Measurements from ENCODE around the gene CD46.

The CD46 gene

GRCh38 chr1:207808322-207808705, 56.5 kb downstream of the CD46 start:
- no peak for TF ChIP-seq TAF1 (IDR thresholded peaks at IDR 0.05; ENCODE audit: borderline replicate concordance, insufficient read depth, low read length)
- TF ChIP-seq SIN3A (IDR thresholded peaks at IDR 0.05; ENCODE audit: borderline replicate concordance, insufficient read depth, low read length): no peak
- no peak for TF ChIP-seq REST (IDR thresholded peaks at IDR 0.05; ENCODE audit: insufficient read depth in 1 of 2, low read depth in 2 of 2, low read length in 2 of 2)
- no peak for TF ChIP-seq FOXP2 (optimal IDR thresholded peaks at IDR 0.05; ENCODE audit: borderline replicate concordance, extremely low read depth, extremely low read length, insufficient read depth)
- TF ChIP-seq POLR2AphosphoS5 (IDR thresholded peaks at IDR 0.05; ENCODE audit: low read depth, low read length): no peak

- TF ChIP-seq SIN3A (IDR thresholded peaks at IDR 0.05; ENCODE audit: borderline replicate concordance, insufficient read depth, low read length): no peak
Measured at GRCh38 chr1:207808911-207809555, 57.2 kb downstream of the CD46 start.

GRCh38 chr1:207810173-207810572, 58.3 kb downstream of the CD46 start:
- TF ChIP-seq REST (IDR thresholded peaks at IDR 0.05; ENCODE audit: insufficient read depth in 1 of 2, low read depth in 2 of 2, low read length in 2 of 2) (no peak), FOXP2 (optimal IDR thresholded peaks at IDR 0.05; ENCODE audit: borderline replicate concordance, extremely low read depth, extremely low read length, insufficient read depth) (no peak)

GRCh38 chr1:207810606-207811295, 58.9 kb downstream of the CD46 start:
- TF ChIP-seq SIN3A (IDR thresholded peaks at IDR 0.05; ENCODE audit: borderline replicate concordance, insufficient read depth, low read length) (no peak), POLR2AphosphoS5 (IDR thresholded peaks at IDR 0.05; ENCODE audit: low read depth, low read length) (no peak), FOXP2 (optimal IDR thresholded peaks at IDR 0.05; ENCODE audit: borderline replicate concordance, extremely low read depth, extremely low read length, insufficient read depth) (no peak), REST (IDR thresholded peaks at IDR 0.05; ENCODE audit: insufficient read depth in 1 of 2, low read depth in 2 of 2, low read length in 2 of 2) (no peak), TAF1 (IDR thresholded peaks at IDR 0.05; ENCODE audit: borderline replicate concordance, insufficient read depth, low read length) (no peak)

- TF ChIP-seq POLR2AphosphoS5 (IDR thresholded peaks at IDR 0.05; ENCODE audit: low read depth, low read length) (no peak), TAF1 (IDR thresholded peaks at IDR 0.05; ENCODE audit: borderline replicate concordance, insufficient read depth, low read length) (no peak), FOXP2 (optimal IDR thresholded peaks at IDR 0.05; ENCODE audit: borderline replicate concordance, extremely low read depth, extremely low read length, insufficient read depth) (no peak), REST (IDR thresholded peaks at IDR 0.05; ENCODE audit: insufficient read depth in 1 of 2, low read depth in 2 of 2, low read length in 2 of 2) (no peak), SIN3A (IDR thresholded peaks at IDR 0.05; ENCODE audit: borderline replicate concordance, insufficient read depth, low read length) (no peak)
Measured at GRCh38 chr1:207811319-207811718, 59.5 kb downstream of the CD46 start.
